KMS-11 (cell line): ENCODE results near the gene PAQR9.

ENCODE experiments used
- H2AFZ ChIP-seq: fragments of 200-600 bp; sonication (generic); 2 replicates; pipeline ENCODE4 v1.6.1; 2016; ENCODE audit warnings: antibody characterized with exemption, mixed run types, low read depth
- H3K27ac ChIP-seq: fragments of 200-600 bp; sonication (generic); 2 replicates; pipeline ENCODE4 v1.6.1; 2016; ENCODE audit warnings: mild to moderate bottlenecking, mixed run types
- H3K27me3 ChIP-seq: fragments of 200-600 bp; sonication (generic); 2 replicates; pipeline ENCODE4 v1.6.1; 2017; ENCODE audit warnings: mild to moderate bottlenecking, low read depth, mixed run types, moderate library complexity; ENCODE audit not compliant: insufficient read depth
- H3K36me3 ChIP-seq: fragments of 200-600 bp; sonication (generic); 2 replicates; pipeline ENCODE4 v1.6.1; 2017; ENCODE audit warnings: mild to moderate bottlenecking, mixed run types; ENCODE audit not compliant: insufficient read depth
- H3K4me1 ChIP-seq: fragments of 200-600 bp; sonication (generic); 2 replicates; pipeline ENCODE4 v1.6.1; 2016; ENCODE audit warnings: mild to moderate bottlenecking, low read depth, mixed run types; ENCODE audit not compliant: poor library complexity, severe bottlenecking
- H3K4me2 ChIP-seq: fragments of 200-600 bp; sonication (generic); 2 replicates; pipeline ENCODE4 v1.7.0; 2016; ENCODE audit warnings: mild to moderate bottlenecking, mixed run types
- H3K4me3 ChIP-seq: fragments of 200-600 bp; sonication (generic); IDR thresholded peaks from 2 replicates; pipeline ENCODE4 v1.6.1; 2017; ENCODE audit warnings: low read depth, low read length, mixed read lengths; ENCODE audit not compliant: insufficient read depth
- H3K79me2 ChIP-seq: fragments of 200-600 bp; sonication (generic); 2 replicates; pipeline ENCODE4 v1.6.1; 2016; ENCODE audit warnings: low read depth, mixed run types; ENCODE audit not compliant: insufficient read depth
- H3K9ac ChIP-seq: fragments of 200-600 bp; sonication (generic); 2 replicates; pipeline ENCODE4 v1.6.1; 2016; ENCODE audit warnings: mild to moderate bottlenecking, mixed run types
- H4K20me1 ChIP-seq: fragments of 200-600 bp; sonication (generic); 2 replicates; pipeline ENCODE4 v1.6.1; 2016; ENCODE audit warnings: mild to moderate bottlenecking, mixed run types; ENCODE audit not compliant: insufficient read depth
- TF ChIP-seq, protein P1 (sequence below): fragments of 200-600 bp; sonication (generic); conservative IDR thresholded peaks from 2 replicates; pipeline ENCODE4 v1.6.1; 2017; ENCODE audit warnings: low read depth, mild to moderate bottlenecking, antibody characterized with exemption, low read length, moderate library complexity, mixed read lengths

The PAQR9 gene

DNA sequence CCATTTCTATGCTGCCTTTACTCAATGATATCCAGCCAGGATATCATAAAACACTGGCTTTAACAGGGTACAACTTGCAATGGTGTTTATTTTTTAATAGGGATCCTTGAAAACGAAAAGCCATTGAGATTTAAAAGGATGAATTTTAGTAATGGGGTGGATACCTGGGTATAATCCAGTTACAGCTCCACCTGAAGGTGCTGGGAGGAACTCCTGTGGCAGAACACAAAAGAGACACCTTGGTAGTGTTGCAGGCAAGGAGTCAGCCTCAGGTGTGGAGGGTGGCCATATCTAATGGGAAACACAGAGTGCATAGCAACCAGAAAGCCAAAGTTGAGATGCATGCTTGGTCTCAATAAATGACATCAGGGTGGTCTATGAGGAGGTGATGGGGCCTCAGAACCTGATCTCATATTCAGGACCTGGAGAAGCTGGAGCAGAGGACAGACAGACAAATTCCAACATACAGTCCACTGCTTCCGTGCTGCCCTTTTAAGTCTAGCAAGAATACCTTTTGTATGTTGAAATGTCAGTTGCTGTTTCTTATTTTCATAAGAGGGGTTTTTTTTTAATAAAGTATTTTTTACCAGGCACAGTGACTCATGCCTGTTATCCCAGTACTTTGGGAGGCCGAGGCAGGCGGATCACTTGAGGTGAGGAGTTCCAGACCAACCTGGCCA, 12.0 kb upstream of the PAQR9 start:
- Histone ChIP-seq H4K20me1 (no peaks in the 10 kb centered on the region), H3K4me1 (no peaks in the 10 kb centered on the region), H3K9ac (no peak overlapping the region), H3K27me3 (no peaks in the 10 kb centered on the region), H3K27ac (no peak overlapping the region), H3K79me2 (no peaks in the 10 kb centered on the region), H3K4me3 (no peak overlapping the region), H2AFZ (no peak overlapping the region), H3K36me3 (no peaks in the 10 kb centered on the region), H3K4me2 (no peak overlapping the region)
- TF ChIP-seq, protein P1, sequence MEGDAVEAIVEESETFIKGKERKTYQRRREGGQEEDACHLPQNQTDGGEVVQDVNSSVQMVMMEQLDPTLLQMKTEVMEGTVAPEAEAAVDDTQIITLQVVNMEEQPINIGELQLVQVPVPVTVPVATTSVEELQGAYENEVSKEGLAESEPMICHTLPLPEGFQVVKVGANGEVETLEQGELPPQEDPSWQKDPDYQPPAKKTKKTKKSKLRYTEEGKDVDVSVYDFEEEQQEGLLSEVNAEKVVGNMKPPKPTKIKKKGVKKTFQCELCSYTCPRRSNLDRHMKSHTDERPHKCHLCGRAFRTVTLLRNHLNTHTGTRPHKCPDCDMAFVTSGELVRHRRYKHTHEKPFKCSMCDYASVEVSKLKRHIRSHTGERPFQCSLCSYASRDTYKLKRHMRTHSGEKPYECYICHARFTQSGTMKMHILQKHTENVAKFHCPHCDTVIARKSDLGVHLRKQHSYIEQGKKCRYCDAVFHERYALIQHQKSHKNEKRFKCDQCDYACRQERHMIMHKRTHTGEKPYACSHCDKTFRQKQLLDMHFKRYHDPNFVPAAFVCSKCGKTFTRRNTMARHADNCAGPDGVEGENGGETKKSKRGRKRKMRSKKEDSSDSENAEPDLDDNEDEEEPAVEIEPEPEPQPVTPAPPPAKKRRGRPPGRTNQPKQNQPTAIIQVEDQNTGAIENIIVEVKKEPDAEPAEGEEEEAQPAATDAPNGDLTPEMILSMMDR = peak; percentile 22; the same call in 1 of the 2 replicates

DNA sequence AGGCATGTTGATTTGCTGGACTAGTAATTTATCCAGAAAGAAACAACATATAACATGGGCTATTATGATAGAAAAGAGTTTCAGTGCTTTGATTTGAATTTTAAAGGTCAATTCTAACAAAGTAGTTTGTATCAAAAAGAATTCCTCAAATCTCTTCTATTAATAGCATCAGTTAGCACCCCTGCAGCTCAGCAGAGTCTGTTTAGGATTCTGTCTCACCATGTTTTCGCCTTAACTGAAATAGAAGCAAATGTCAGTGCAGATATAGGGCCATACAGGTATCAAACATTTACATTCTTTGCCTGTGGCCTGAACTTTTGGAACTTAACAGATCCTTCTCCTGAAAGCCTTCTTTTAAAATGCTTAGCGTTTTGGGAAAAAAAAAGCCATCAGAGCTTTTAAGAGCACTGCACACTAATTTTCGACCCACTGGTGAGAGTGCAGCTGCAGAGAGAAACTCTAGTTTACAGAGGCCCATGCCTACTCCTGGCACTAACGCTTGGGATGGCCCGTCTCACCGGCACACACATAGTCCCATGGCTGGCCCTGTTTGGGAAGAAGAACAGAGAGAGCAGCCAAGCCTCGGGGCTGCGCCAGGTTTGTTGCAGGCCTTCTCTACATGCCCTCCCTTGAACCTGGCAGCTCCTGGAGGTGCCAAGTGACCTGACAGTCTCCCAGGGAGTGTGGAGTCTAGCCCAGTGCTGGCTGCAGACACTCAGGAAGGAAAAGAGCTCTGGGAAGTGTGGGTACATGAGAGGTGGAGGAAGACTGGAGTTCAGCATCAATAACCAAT, 9.9 kb upstream of the PAQR9 start:
- TF ChIP-seq, protein P1 = no peak
- no peak overlapping the region for H3K4me2 ChIP-seq
- no peak overlapping the region for H2AFZ ChIP-seq

DNA sequence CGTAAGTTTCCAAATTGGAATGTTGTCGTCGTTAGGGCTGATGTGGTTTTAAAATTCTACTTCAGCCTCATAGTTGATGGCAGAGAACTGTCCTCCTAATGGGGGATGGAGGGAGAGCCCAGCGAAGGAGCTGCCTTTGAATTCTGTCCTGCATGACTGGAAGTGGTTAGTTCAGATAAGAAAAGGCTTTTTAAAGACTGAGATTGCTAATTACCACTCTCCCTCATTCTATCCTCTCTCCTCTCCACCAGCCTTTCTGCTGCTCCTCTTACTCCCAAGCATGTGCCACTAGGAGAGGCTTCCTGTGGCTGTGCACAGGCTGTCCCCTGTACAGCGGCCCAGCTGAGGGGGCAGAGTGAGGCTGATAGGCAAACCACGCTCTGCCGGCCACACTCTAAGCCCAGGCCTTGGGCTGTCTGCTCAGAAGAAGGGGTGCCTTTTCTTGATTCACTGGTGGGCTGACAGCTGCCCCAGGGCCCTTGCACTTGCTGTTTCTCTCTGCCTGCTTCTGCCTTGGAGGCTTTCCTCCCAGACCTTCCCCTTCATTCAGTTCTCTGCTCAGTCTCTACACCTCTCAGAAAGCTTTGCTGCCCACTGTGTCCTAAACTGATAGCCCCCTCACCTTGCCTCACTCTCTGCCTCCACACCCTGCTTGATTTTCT, 8.7 kb upstream of the PAQR9 start:
- no peaks in the 10 kb centered on the region for H4K20me1 ChIP-seq
- H3K27me3 ChIP-seq = no peaks in the 10 kb centered on the region
- H3K4me1 ChIP-seq = no peaks in the 10 kb centered on the region
- H3K9ac ChIP-seq = no peak overlapping the region
- no peak overlapping the region for H3K4me3 ChIP-seq
- H2AFZ ChIP-seq = no peak overlapping the region
- no peaks in the 10 kb centered on the region for H3K79me2 ChIP-seq
- no peaks in the 10 kb centered on the region for H3K36me3 ChIP-seq
- TF ChIP-seq, protein P1 = no peak
- H3K27ac ChIP-seq = no peak overlapping the region
- no peak overlapping the region for H3K4me2 ChIP-seq

More for the DNA sequence above, 9.9 kb upstream of the PAQR9 start:
- Histone ChIP-seq H3K36me3 (no peaks in the 10 kb centered on the region), H3K4me3 (no peak overlapping the region), H3K27ac (no peak overlapping the region), H3K9ac (no peak overlapping the region), H3K27me3 (no peaks in the 10 kb centered on the region), H3K79me2 (no peaks in the 10 kb centered on the region), H4K20me1 (no peaks in the 10 kb centered on the region), H3K4me1 (no peaks in the 10 kb centered on the region)

DNA sequence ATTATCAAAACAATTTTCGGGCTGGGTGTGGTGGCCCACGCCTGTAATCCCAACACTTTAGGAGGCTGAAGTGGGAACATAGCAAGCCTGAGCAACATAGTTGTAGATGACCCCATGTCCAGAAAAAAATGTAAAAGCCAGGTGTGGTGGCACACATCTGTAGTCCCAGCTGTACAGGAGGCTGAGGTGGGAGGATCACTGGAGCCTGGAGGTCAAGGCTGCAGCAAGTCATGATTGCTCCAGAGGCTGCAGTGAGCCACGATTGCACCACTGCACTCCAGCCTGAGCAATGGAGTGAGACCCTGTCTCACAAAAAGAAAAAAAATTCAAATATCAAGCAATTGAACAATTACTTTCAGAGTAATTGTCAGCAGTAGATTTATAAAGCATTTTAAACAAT, 8.0 kb upstream of the PAQR9 start:
- Histone ChIP-seq H4K20me1 (no peaks in the 10 kb centered on the region), H3K79me2 (no peaks in the 10 kb centered on the region), H3K27ac (no peak overlapping the region), H3K4me1 (no peaks in the 10 kb centered on the region), H2AFZ (no peak overlapping the region), H3K4me2 (no peak overlapping the region), H3K36me3 (no peaks in the 10 kb centered on the region), H3K27me3 (no peaks in the 10 kb centered on the region), H3K4me3 (no peak overlapping the region), H3K9ac (no peak overlapping the region)
- TF ChIP-seq, protein P1 = no peak
